ENCODE data around the gene DOK3.

DNA sequence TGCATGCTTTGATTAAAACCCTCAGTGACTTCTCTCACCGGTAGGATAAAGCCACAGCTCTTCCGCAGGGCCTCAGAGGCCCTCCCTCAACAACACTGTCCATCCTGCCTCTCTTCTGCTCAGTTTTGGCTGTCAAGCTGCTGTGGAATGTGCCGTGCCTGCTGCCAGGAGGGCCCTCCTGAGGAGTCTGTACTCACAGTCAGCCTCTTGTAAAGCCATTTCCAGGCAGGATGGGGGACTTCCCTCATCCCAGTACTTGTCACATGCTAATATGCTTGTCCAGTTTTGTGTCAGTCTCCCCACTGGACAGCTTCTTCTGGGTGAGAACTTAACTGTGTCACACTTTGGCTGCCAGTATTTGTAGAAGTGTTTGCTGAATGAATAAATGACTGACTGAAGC, 21.0 kb upstream of the DOK3 start:
- TF ChIP-seq, protein P1, sequence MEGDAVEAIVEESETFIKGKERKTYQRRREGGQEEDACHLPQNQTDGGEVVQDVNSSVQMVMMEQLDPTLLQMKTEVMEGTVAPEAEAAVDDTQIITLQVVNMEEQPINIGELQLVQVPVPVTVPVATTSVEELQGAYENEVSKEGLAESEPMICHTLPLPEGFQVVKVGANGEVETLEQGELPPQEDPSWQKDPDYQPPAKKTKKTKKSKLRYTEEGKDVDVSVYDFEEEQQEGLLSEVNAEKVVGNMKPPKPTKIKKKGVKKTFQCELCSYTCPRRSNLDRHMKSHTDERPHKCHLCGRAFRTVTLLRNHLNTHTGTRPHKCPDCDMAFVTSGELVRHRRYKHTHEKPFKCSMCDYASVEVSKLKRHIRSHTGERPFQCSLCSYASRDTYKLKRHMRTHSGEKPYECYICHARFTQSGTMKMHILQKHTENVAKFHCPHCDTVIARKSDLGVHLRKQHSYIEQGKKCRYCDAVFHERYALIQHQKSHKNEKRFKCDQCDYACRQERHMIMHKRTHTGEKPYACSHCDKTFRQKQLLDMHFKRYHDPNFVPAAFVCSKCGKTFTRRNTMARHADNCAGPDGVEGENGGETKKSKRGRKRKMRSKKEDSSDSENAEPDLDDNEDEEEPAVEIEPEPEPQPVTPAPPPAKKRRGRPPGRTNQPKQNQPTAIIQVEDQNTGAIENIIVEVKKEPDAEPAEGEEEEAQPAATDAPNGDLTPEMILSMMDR (IDR thresholded peaks at IDR 0.05), result no peak
- TF ChIP-seq EP300 (IDR thresholded peaks at IDR 0.05; ENCODE audit: low read depth) (no peak), POLR2A (IDR thresholded peaks at IDR 0.05) (no peak), POLR2AphosphoS5 (IDR thresholded peaks at IDR 0.05) (no peak)

Data from transverse colon (tissue), 4 donors.